Measurements from ENCODE around the gene CFAP298.

The CFAP298 gene

DNA sequence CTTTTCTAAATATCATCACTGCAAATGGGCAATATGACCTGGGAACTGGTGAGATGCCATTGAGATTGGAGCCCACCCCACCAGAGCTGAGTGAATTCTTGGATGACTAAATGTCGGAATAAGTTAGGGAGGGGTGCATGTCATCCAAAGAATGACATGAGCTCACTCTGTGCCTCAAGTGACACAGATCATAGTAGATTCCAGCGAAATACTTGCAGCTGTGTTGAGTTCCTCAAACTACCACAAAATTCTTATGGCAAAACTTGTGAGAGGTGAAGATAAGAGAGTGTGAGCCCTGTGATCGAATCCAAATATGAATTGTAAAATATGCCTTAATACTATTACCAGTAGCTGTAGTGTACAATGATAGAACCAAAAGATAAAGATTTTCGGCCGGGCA, 24.5 kb downstream of the CFAP298 start:
- Histone ChIP-seq H3K36me3 (peaks cover 0 to 7% (median 0%) of the 10 kb centered on the region in 11 experiments; a peak in 2 of 22 replicates), H4K20me1 (no peaks in the 10 kb centered on the region), H3K4me1 (no peaks in the 10 kb centered on the region), H3K27ac (no peak overlapping the region), H3K4me2 (no peak overlapping the region), H3K9me3 (replicated peaks in 1 of 11) (no peaks in the 10 kb centered on the region), H3K27me3 (no peaks in the 10 kb centered on the region), H3K4me3 (no peak overlapping the region), H3K9ac (no peak overlapping the region)
- TF ChIP-seq Cebpa-rat (IDR thresholded peaks at IDR 0.05), result no peak

DNA sequence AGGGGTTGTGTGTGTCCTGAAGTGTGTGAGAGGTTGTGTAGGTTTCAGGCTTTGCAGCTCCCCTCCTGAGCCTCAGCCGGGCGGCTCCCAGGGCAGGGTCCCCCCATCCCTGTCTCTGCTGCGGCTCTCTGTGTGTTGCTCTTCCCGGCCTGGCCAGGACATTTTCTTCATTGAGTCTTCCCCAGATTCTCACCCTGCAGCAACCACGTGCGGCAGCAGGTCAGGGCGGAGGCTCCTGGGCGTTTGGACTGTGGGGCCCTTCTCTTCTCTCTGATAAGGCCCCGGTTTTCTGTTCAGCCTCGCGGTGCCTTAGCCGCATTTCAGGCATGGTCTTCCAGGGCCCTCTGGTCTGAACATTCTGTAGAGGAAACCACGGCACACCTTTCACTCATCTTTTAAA, 25.1 kb downstream of the CFAP298 start:
- Histone ChIP-seq H3K4me1 (no peaks in the 10 kb centered on the region), H3K9ac (no peak overlapping the region), H3K36me3 (peaks cover 0 to 7% (median 0%) of the 10 kb centered on the region in 11 experiments; a peak in 2 of 22 replicates), H3K27me3 (no peaks in the 10 kb centered on the region), H4K20me1 (no peaks in the 10 kb centered on the region), H3K27ac (no peak overlapping the region), H3K9me3 (replicated peaks in 1 of 11) (no peaks in the 10 kb centered on the region), H3K4me2 (no peak overlapping the region), H3K4me3 (no peak overlapping the region)
- TF ChIP-seq Cebpa-rat (IDR thresholded peaks at IDR 0.05), result no peak

DNA sequence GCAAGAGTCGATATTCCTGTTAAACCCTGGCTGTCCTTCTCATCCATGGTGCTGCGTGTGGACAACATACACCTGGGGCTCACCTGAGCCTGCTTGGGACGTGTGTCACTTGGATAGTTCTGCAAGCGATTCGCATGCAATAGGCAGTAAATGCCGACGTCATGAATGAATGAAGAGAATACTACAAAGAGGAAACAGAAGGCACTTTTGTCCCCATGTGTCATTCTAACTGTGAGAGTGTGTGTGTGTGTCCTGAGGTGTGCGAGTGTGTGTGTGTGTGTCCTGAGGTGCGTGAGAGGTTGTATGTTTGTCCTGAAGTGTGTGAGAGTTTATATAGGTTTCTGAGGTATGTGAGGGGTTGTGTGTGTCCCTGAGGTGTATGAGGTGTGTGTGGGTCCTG, 26.2 kb downstream of the CFAP298 start:
- no peaks in the 10 kb centered on the region; a peak in 1 of 22 replicates for H4K20me1 ChIP-seq
- no peaks in the 10 kb centered on the region for H3K4me1 ChIP-seq
- no peak overlapping the region for H3K9ac ChIP-seq
- no peak overlapping the region for H3K27ac ChIP-seq
- H3K4me3 ChIP-seq, result no peak overlapping the region
- no peak overlapping the region for H3K4me2 ChIP-seq
- no peak for TF ChIP-seq Cebpa-rat (IDR thresholded peaks at IDR 0.05)
- peaks cover 0 to 7% (median 0%) of the 10 kb centered on the region in 11 experiments; a peak in 2 of 22 replicates for H3K36me3 ChIP-seq
- no peaks in the 10 kb centered on the region for H3K27me3 ChIP-seq
- H3K9me3 ChIP-seq (replicated peaks in 1 of 11), result no peaks in the 10 kb centered on the region

DNA sequence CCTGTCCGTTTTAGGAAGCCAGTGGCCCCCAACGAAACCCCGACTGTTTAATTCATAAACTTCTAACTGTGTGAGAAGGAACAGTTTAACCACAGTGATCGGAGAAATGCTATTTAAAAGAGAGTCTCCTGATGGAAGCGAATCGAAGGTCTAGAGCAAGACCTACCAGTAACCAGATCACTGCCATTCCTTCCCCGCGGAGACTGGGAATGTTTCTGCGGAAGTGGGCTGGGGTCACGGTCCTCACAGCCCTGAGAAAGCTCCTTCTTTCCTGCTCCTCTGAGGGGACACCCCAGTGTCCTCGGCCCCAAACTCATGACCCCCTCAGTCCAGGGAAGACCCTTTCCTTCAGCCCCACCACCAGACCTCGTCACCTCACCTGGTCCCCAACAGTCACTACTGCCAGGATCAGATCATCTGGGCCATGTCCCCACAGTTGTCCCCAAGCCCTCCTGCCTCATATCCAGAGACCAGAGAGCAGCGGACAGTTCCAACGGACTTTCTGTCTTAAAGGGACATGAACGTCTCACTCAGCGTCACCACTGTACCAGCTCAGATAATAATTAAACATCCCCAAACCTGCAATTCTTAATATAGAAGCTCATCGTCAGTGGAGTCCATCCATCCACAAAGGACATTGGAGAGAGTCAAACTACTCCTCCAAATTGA, 27.0 kb downstream of the CFAP298 start, which contains the start of gene TCP10L:
TSS of gene TCP10L (minus strand) at position 482 of the 669 bp plus-strand sequence. CDS start 1,219 bp downstream, outside the sequence.
- H3K27me3 ChIP-seq, result no peaks in the 10 kb centered on the region
- H3K9me3 ChIP-seq (replicated peaks in 1 of 11), result no peaks in the 10 kb centered on the region
- no peak for TF ChIP-seq Cebpa-rat (IDR thresholded peaks at IDR 0.05)
- H3K4me1 ChIP-seq, result no peaks in the 10 kb centered on the region
- H4K20me1 ChIP-seq, result no peaks in the 10 kb centered on the region; a peak in 1 of 22 replicates
- H3K27ac ChIP-seq, result no peak within 1 kb of the TSS
- no peak within 1 kb of the TSS for H3K4me2 ChIP-seq
- H3K9ac ChIP-seq, result no peak within 1 kb of the TSS
- peaks cover 0 to 7% (median 0%) of the 10 kb centered on the region in 11 experiments; a peak in 2 of 22 replicates for H3K36me3 ChIP-seq
- H3K4me3 ChIP-seq, result no peak within 1 kb of the TSS

DNA sequence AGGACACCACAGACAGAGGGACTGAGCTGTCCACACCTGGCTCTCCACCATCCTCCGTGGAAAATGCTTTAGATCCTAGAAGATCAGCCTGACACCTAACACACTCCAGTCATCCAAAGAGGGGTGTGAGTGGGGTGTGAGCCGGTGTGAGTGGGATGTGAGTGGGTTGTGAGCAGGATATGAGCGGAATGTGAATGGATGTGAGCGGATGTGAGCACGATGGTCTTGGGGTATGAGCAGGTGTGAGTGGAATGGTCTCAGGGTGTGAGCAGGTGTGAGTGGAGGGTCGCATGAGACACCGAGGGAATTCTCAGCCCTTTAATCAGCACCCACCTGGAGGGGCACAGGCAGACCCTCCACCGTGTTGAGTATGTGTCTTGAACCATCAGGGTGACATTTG, 27.7 kb downstream of the CFAP298 start:
- H3K36me3 ChIP-seq, result peaks cover 0 to 7% (median 0%) of the 10 kb centered on the region in 11 experiments; a peak in 2 of 22 replicates
- H4K20me1 ChIP-seq, result no peaks in the 10 kb centered on the region; a peak in 1 of 22 replicates
- H3K4me1 ChIP-seq, result no peaks in the 10 kb centered on the region
- H3K27ac ChIP-seq, result no peak overlapping the region
- H3K9ac ChIP-seq, result no peak overlapping the region
- no peaks in the 10 kb centered on the region for H3K27me3 ChIP-seq
- H3K4me2 ChIP-seq, result no peak overlapping the region
- no peak overlapping the region for H3K4me3 ChIP-seq
- no peak for TF ChIP-seq Cebpa-rat (IDR thresholded peaks at IDR 0.05)
- no peaks in the 10 kb centered on the region for H3K9me3 ChIP-seq (replicated peaks in 1 of 11)

DNA sequence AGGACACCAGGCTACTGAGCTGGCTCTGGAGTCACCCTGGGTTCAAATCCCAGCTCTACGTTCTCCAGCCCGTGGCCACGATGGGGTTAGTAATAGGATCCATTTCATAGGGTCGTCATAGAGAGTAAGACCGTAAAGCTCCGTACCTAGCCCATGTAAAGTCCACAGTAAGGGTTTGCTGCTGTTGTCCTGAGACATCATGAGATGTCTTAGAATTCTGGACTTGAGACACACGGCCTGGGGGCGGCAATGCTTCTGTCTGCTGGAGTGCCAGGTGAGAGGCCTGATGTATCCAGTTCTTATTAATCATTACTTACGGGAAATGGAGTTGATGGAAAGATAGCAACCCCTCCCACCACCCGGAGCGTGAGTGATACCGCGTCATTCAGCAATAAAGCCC, 30.4 kb downstream of the CFAP298 start:
- Histone ChIP-seq H3K36me3 (peaks cover 0 to 12% (median 3%) of the 10 kb centered on the region in 11 experiments; a peak in 7 of 22 replicates), H3K4me3 (no peak overlapping the region), H3K27me3 (no peaks in the 10 kb centered on the region), H3K27ac (no peak overlapping the region), H4K20me1 (no peaks in the 10 kb centered on the region; a peak in 1 of 22 replicates), H3K4me1 (no peaks in the 10 kb centered on the region), H3K4me2 (no peak overlapping the region), H3K9me3 (replicated peaks in 1 of 11) (no peaks in the 10 kb centered on the region), H3K9ac (no peak overlapping the region)
- TF ChIP-seq Cebpa-rat (IDR thresholded peaks at IDR 0.05), result no peak

DNA sequence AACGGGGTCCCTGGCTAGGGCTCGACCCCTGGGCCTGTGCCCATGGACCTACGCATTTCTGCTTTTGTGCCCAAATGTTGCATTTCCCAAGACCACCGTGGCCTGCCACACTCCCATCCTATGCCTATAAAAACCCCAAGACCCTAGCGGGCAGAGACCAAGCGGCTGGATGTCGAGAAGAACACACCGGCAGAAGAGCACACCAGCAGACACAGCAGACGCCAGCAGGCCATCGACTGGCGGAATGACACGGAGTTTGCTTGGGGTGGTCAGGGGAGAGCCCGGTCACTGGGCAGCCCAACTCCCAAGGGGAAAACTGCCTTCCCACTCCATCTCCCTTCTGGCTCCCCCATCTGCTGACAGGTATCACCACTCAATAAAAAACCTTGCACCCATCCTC, 31.2 kb downstream of the CFAP298 start:
- H3K4me1 ChIP-seq, result no peaks in the 10 kb centered on the region

DNA sequence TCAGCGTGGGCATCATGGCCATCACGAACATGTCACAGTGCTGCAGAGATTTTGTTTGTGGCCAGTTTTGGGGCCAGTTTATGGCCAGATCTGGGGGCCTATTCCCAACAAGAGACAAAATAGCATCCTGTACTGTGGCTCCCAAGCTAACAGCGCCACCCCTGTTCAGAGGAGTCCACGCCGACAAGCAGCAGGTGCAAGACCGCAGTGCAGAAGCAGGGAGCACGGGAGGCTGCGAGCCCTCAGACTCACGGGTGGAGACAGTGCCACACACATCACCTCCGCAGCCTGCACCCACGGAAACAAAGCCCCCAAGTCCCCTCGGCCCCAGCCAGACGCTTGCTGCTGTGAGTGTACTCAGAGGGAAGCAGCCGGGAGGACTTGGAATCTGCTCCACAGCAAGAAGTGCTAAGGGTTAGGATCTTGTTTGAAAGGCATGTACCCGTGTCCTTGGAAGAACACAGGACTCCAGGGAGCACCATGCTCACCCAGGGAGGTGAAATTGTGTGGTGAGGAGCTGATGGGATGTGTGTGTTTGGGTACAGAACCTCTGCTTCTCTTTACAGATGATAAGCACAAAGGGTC, 34.0 kb downstream of the CFAP298 start:
- Histone ChIP-seq H3K27me3 (no peaks in the 10 kb centered on the region), H3K9ac (no peak overlapping the region), H4K20me1 (no peaks in the 10 kb centered on the region; a peak in 1 of 22 replicates), H3K4me1 (no peaks in the 10 kb centered on the region), H3K27ac (no peak overlapping the region), H3K4me2 (no peak overlapping the region), H3K36me3 (peaks cover 0 to 12% (median 0%) of the 10 kb centered on the region in 11 experiments; a peak in 7 of 22 replicates), H3K9me3 (replicated peaks in 1 of 11) (no peaks in the 10 kb centered on the region), H3K4me3 (no peak overlapping the region)
- TF ChIP-seq Cebpa-rat (IDR thresholded peaks at IDR 0.05), result no peak

More for the DNA sequence above, 31.2 kb downstream of the CFAP298 start:
- Histone ChIP-seq H3K4me3 (no peak overlapping the region), H3K27me3 (no peaks in the 10 kb centered on the region), H3K9me3 (replicated peaks in 1 of 11) (no peaks in the 10 kb centered on the region), H3K4me2 (no peak overlapping the region), H3K9ac (no peak overlapping the region), H3K27ac (no peak overlapping the region), H3K36me3 (peaks cover 0 to 12% (median 0%) of the 10 kb centered on the region in 11 experiments; a peak in 7 of 22 replicates), H4K20me1 (no peaks in the 10 kb centered on the region; a peak in 1 of 22 replicates)
- TF ChIP-seq Cebpa-rat (IDR thresholded peaks at IDR 0.05), result no peak

DNA sequence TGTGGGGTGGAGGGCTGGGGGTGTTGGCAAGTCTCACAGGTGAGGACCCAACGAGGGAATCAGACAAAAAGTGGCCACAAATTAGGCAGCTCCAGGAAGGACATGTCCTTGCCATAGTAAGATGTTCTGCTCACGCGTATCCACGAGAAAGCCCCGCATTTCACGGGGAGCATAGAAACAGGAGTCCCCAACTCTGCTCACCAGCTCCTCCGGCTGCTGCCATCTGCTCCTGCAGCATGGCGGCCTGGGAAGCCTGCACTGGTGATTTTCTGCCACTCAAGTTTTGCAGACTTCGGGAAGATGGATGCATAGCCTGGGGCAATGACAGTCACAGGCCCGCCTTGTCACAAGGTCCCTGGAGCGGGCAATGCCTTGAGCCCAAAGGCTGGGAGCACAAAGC, 36.2 kb downstream of the CFAP298 start:
- Histone ChIP-seq H3K4me2 (no peak overlapping the region), H3K27me3 (no peaks in the 10 kb centered on the region), H3K36me3 (peaks cover 0 to 12% (median 0%) of the 10 kb centered on the region in 11 experiments; a peak in 7 of 22 replicates), H3K4me1 (peaks cover 0 to 13% (median 8%) of the 10 kb centered on the region in 10 experiments; a peak in 13 of 20 replicates), H3K9me3 (replicated peaks in 1 of 11) (peaks cover 0 to 11% (median 0%) of the 10 kb centered on the region in 11 experiments; a peak in 4 of 22 replicates), H4K20me1 (no peaks in the 10 kb centered on the region; a peak in 1 of 22 replicates), H3K9ac (no peak overlapping the region), H3K4me3 (no peak overlapping the region), H3K27ac (no peak overlapping the region)
- no peak for TF ChIP-seq Cebpa-rat (IDR thresholded peaks at IDR 0.05)
